GM12865 (cell line): ENCODE data around the gene TMEM217.

Source experiments
- DNase-seq: peaks from one replicate; pipeline ENCODE4 v3.0.0; 2010; ENCODE audit warnings: low read depth
- H3K4me3 ChIP-seq: 2 replicates; pipeline ENCODE4 v1.5.1; 2011; ENCODE audit warnings: mild to moderate bottlenecking, low read depth, low read length, control low read depth
- TF ChIP-seq, protein P1 (sequence below): IDR thresholded peaks from 2 replicates; pipeline ENCODE4 v1.5.1; 2011; ENCODE audit warnings: low read length, control low read depth, low read depth, inconsistent platforms; ENCODE audit not compliant: insufficient read depth; ENCODE audit errors: missing control alignments

The TMEM217 gene

DNA sequence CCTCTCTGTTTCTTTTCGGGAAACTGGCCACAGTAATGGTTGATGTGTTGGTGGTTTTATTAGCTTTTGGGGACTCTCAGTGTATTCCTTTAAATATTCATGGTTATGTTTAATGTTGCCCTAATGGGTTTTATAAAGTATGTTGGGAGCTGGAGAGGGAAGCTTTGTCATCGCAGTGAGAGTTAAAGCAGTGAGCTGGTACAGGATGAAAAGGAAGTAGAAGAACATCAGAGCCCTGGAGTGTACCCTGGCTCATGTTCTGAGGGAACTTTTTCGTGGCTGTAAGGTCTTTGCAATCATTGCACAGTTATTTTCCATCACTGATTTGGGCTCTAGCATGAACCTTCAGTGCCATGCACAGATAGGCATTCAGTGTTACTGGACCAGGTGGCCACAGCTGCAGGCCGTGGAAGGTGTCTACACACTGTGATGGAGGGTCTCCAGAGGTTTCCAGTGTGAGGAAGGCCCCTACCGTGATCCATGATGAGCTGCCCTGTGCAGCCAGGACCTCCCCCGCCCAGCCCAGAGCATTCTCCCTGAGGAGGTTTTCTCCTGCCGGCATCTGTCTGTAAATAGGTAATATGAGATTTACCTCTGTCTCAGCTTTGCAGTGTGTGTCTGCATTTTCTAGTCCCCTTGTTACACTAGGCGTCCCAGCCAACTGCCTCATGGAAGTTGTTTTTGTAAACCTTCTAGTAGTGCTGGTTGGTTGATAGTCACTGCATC, 22.4 kb upstream of the TMEM217 start:
- TF ChIP-seq, protein P1, sequence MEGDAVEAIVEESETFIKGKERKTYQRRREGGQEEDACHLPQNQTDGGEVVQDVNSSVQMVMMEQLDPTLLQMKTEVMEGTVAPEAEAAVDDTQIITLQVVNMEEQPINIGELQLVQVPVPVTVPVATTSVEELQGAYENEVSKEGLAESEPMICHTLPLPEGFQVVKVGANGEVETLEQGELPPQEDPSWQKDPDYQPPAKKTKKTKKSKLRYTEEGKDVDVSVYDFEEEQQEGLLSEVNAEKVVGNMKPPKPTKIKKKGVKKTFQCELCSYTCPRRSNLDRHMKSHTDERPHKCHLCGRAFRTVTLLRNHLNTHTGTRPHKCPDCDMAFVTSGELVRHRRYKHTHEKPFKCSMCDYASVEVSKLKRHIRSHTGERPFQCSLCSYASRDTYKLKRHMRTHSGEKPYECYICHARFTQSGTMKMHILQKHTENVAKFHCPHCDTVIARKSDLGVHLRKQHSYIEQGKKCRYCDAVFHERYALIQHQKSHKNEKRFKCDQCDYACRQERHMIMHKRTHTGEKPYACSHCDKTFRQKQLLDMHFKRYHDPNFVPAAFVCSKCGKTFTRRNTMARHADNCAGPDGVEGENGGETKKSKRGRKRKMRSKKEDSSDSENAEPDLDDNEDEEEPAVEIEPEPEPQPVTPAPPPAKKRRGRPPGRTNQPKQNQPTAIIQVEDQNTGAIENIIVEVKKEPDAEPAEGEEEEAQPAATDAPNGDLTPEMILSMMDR = no peak
- no peak overlapping the region for H3K4me3 ChIP-seq
- no peak for DNase-seq

DNA sequence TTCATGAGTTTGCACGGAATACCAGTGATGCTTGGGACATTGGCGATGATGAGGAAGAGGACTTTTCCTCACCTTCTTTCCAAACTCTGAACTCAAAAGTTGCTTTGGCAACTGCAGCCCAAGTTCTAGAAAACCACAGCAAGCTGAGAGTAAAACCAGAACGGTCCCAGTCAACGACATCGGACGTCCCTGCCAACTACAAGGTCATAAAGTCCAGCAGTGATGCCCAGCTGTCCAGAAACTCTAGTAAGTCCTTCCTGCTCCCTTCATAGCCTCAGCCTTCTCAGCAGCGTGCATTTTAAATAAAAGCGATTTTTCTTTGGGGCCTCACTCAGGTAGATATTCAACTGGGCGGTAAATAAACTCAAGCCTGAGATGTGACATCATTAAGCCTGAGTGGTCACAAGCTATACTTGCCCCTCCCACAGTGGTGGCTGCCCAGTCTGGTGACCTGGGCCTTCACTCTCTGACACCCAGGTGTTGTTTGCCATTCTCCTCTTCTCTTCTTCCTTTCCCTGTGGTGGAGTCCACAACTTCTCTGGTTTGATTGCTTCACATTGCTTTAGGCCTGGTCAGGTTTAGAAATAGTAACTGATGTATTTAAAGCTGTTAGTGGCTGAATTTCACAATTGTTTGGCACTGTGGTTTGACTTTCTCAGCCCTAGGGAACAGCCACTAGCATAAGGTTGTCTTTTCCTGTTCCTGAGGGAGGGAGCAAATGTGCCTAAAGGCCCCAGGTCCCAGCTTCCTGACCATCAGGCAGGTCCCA, 21.6 kb upstream of the TMEM217 start:
- TF ChIP-seq, protein P1 = no peak

DNA sequence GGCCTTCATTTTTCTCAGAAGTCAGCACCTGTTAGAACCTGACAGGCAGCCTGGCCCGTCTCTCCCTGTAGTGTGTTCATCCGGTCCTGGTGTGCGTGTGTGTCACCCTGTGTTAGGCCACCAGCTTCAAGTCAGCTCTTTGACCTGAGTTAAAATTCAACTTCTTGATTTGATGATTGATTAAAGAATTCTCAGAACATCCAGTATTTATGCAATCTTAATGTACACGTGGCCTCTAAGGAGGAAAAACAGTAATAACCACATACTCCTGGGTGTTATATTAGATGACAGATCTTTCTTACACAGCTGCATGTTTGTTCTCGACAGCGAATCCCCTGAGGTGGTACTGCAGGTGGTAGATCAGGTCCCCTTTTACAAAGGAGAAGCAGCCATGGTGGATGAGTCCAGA, 19.1 kb upstream of the TMEM217 start:
- H3K4me3 ChIP-seq = no peak overlapping the region
- DNase-seq = no peak
- TF ChIP-seq, protein P1 = no peak

More for the DNA sequence above, 21.6 kb upstream of the TMEM217 start:
- no peak overlapping the region for H3K4me3 ChIP-seq
- no peak for DNase-seq

DNA sequence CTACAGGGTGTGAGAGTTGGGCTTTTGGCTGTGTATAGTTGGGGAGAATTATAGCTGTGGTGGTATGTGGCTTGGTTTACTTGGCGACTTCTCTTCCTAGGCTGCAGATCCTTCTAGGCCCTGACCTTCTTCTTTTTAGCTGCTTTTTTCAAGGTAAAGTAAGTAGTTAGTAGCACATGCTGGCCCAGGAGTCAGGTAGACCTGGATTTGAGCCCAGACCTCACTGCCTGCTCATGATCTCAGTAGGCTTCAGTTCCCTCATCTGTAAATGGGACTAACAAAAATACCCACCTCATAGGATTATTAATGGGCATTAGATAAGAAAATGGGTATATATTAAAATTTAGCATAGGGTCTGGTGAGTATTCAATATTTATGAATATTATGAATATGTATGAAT, 17.4 kb upstream of the TMEM217 start:
- TF ChIP-seq, protein P1 = no peak
- H3K4me3 ChIP-seq = no peak overlapping the region
- DNase-seq = no peak

DNA sequence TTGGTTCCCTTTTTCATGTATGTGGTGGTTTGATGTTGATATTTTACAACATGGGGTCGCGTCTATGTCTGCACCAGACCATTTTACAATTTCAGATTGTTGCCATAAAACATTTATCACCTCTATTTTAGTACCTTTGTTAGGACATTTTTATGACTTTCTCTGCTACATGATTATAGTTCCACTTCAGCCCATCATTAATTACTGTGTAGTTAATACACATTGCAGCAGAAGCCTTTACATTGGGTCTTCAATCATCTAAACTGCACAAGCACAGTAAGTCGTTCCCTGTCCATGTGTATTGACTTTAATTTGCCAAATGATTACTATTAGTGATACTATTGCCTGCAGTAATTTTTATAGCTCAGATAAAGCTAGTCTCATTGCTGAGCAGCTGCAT, 15.7 kb upstream of the TMEM217 start:
- no peak overlapping the region for H3K4me3 ChIP-seq
- no peak for DNase-seq
- TF ChIP-seq, protein P1 = no peak

DNA sequence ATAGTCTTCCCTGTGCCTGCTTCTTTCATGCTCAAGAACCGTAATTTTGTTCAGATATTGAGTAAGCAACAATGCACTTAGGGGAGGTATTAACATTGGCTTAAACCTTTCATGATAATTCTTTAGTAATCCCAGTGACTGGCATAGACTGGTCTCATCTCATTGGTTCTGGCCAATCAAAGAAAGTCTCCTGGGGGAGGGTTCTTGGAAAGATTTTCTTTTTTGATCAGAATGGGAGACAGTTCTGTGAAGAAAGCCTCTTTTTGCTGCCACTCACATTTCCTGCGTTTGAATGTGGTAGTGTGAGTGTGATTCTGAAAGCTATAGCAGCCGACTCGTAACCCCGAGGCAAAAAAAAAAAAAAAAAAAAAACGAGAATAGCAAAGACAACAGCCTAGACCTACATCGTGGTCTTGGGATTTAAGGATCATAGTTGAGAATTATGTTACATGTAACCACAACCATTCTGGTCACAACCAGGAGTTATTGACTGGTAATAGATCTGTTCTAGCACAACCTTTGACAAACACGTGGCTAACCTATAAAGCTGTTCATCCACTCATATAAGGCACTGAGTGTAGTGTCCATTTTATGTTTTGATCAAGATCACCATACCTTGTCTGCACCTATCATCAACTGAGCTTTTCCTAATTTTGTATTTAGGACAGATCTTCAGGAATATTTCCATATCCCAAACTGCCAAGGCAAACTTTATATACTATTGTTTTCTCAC, 15.1 kb upstream of the TMEM217 start:
- no peak for DNase-seq
- TF ChIP-seq, protein P1 = no peak
- no peak overlapping the region for H3K4me3 ChIP-seq
